Astrocyte of the hippocampus (primary cell): Measurements from ENCODE around the gene PANK1.
A peak's percentile ranks its signal among the peaks of the same experiment; 100 is the strongest.

ENCODE experiments used
- DNase-seq: peaks from one replicate; pipeline ENCODE4 v3.0.0; 2011; ENCODE audit warnings: low read depth, low spot score

The PANK1 gene

DNA sequence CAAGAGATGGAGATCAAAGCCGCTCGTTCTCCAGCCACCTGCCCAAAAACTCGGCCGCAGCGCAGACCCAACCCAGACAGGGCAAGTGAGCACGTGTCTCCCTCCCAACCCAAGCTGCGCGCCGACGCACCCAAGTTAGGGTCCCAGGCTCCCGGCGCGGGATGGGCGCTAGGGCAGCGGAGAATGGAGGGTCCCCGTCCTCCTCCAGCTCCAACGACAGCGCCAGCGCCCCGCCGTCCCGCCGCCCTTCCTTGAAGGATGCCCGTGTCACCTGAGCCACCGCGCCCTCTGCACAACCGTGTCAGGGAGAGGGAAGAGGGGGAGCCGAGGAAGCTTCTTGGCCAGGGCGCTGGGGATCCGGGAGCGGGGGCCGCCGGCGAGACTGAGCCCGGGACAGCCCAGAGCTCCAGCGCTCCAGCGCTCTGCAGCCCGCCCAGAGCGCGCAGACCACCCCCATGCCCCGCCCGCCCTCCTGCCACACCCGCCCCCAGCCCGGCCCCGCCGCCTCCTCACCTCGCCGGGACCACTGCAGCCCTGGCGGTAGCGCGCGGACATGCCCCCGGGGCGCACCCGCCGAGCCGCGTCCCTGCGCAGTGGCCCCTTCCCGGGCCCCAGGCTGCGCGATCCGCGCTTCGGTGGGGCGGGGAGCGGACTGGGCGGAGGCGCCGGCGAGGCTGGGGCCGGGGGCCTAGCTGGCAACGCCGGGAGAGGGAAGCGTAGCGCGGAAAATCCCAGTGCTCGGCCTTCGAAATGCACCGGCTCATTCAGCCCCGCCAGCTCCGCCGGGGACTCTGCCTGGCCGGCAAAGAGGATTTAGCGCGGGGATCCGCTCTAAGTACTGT is 109.7 kb downstream of the PANK1 start, which contains the start of gene SLC16A12:
Gene SLC16A12 (minus strand): TSS at position 424 of the 842 bp plus-strand sequence. CDS start 73,016 bp downstream, outside the sequence.
- DNase-seq: peak; percentile 70

GRCh38 chr10:89534826-89535166 is 110.2 kb downstream of the PANK1 start:
- no peak for DNase-seq
